H1 (cell line): ENCODE measurements around the gene YWHAQ.

Experiments used
- BRCA1 ChIP-seq: IDR thresholded peaks from 2 replicates; pipeline ENCODE4 v1.6.1; 2012; ENCODE audit warnings: low read depth, low read length, improper control_type of control experiment
- CBX8 ChIP-seq: fragments of 300-800, 300-1000 bp; sonication (generic); IDR thresholded peaks from 2 replicates; pipeline ENCODE4 v1.7.1; 2016; ENCODE audit warnings: low read depth, low read length, borderline replicate concordance
- EP300 ChIP-seq, 2 experiments: IDR thresholded peaks; 1 replicate in 1 of 2; 2 replicates in 1 of 2; pipeline ENCODE4 v1.6.1; 2011 to 2012; ENCODE audit warnings: low read depth in 2 of 2, low read length in 2 of 2, mild to moderate bottlenecking in 2 of 2, borderline replicate concordance in 1 of 2, inconsistent platforms in 1 of 2, moderate library complexity in 1 of 2
- EZH2 ChIP-seq: fragments of 200-600 bp; sonication (generic); IDR thresholded peaks from 2 replicates; pipeline ENCODE4 v1.7.1; 2012; ENCODE audit warnings: low read depth, mild to moderate bottlenecking, moderate library complexity, low read length, inconsistent platforms; ENCODE audit not compliant: severe bottlenecking
- KDM5A ChIP-seq: fragments of 200-600 bp; IDR thresholded peaks from 2 replicates; pipeline ENCODE4 v1.7.1; 2012; ENCODE audit warnings: mild to moderate bottlenecking, low read length, inconsistent platforms, mixed read lengths
- POLR2A ChIP-seq, 2 experiments: IDR thresholded peaks; 1 replicate in 1 of 2; 2 replicates in 1 of 2; pipeline ENCODE4 v1.6.1; 2011; ENCODE audit warnings: low read depth in 2 of 2, low read length in 2 of 2, mild to moderate bottlenecking in 2 of 2; ENCODE audit errors: control extremely low read depth in 1 of 2
- TF ChIP-seq, protein P1 (sequence below), 3 experiments: IDR thresholded peaks; 1 replicate in 2 of 3; 2 replicates in 1 of 3; pipeline versions ENCODE4 v1.5.1 to v1.6.1; 2011; ENCODE audit warnings: low read length in 3 of 3, mild to moderate bottlenecking in 3 of 3, inconsistent platforms in 2 of 3, low read depth in 1 of 3, moderate library complexity in 1 of 3; ENCODE audit not compliant: insufficient read depth in 1 of 3; ENCODE audit errors: control extremely low read depth in 1 of 3
- TF ChIP-seq, protein P2 (sequence below): IDR thresholded peaks from 2 replicates; pipeline ENCODE4 v1.6.1; 2011; ENCODE audit warnings: low read length, improper control_type of control experiment
- TF ChIP-seq, protein P3 (sequence below): IDR thresholded peaks from 2 replicates; pipeline ENCODE4 v1.6.1; 2011; ENCODE audit warnings: low read depth, mild to moderate bottlenecking, low read length; ENCODE audit not compliant: insufficient read depth

DNA sequence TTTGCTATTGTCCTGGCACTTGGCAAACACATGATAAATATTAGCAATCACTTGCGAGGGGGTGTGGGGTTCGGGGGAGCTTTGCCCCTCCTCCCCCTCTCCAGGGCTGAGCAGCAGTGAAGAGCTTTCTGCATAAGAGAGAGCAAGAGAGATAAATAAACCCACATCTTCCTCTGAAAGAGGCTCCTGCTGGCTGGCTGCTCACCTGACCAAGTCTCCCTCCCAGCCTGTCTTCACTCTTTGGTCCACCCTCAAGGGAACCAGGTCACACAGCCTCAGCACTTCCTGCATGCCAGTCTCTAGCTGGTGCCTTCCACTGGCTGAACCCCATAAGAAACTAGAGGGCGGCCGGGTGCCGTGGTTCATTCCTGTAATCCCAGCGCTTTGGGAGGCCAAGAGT is 18.5 kb upstream of the YWHAQ start:
- TF ChIP-seq BRCA1 = no peak
- no peak for TF ChIP-seq POLR2A (IDR thresholded peaks at IDR 0.05; ENCODE audit: control extremely low read depth in 1 of 2, low read depth in 2 of 2, low read length in 2 of 2)
- no peak for TF ChIP-seq EZH2
- TF ChIP-seq, protein P1, sequence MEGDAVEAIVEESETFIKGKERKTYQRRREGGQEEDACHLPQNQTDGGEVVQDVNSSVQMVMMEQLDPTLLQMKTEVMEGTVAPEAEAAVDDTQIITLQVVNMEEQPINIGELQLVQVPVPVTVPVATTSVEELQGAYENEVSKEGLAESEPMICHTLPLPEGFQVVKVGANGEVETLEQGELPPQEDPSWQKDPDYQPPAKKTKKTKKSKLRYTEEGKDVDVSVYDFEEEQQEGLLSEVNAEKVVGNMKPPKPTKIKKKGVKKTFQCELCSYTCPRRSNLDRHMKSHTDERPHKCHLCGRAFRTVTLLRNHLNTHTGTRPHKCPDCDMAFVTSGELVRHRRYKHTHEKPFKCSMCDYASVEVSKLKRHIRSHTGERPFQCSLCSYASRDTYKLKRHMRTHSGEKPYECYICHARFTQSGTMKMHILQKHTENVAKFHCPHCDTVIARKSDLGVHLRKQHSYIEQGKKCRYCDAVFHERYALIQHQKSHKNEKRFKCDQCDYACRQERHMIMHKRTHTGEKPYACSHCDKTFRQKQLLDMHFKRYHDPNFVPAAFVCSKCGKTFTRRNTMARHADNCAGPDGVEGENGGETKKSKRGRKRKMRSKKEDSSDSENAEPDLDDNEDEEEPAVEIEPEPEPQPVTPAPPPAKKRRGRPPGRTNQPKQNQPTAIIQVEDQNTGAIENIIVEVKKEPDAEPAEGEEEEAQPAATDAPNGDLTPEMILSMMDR (IDR thresholded peaks at IDR 0.05; ENCODE audit: control extremely low read depth in 1 of 3, insufficient read depth in 1 of 3, low read depth in 1 of 3, low read length in 3 of 3) = no peak
- TF ChIP-seq, protein P2, sequence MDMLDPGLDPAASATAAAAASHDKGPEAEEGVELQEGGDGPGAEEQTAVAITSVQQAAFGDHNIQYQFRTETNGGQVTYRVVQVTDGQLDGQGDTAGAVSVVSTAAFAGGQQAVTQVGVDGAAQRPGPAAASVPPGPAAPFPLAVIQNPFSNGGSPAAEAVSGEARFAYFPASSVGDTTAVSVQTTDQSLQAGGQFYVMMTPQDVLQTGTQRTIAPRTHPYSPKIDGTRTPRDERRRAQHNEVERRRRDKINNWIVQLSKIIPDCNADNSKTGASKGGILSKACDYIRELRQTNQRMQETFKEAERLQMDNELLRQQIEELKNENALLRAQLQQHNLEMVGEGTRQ = no peak
- TF ChIP-seq, protein P3, sequence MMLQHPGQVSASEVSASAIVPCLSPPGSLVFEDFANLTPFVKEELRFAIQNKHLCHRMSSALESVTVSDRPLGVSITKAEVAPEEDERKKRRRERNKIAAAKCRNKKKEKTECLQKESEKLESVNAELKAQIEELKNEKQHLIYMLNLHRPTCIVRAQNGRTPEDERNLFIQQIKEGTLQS = no peak
- TF ChIP-seq EP300 (IDR thresholded peaks at IDR 0.05; ENCODE audit: borderline replicate concordance in 1 of 2, low read depth in 2 of 2, low read length in 2 of 2) = no peak
- no peak for TF ChIP-seq CBX8
- TF ChIP-seq KDM5A = no peak
